GM12864 (cell line): Measurements from ENCODE around the gene CPA4.

Experiments used
- DNase-seq: peaks from one replicate; pipeline ENCODE4 v3.0.0-alpha.2; 2011; ENCODE audit warnings: low read depth
- H3K4me3 ChIP-seq: 2 replicates; pipeline ENCODE4 v1.5.1; 2011; ENCODE audit warnings: mild to moderate bottlenecking, low read depth, low read length, control low read depth
- CTCF ChIP-seq: IDR thresholded peaks from 2 replicates; pipeline ENCODE4 v1.5.1; 2011; ENCODE audit warnings: low read depth, mild to moderate bottlenecking, moderate library complexity, low read length, control low read depth, inconsistent platforms; ENCODE audit errors: missing control alignments

The CPA4 gene

GRCh38 chr7:130286881-130287280, 6.1 kb upstream of the CPA4 start:
- TF ChIP-seq CTCF = no peak
- no peak for DNase-seq
- no peak overlapping the region for H3K4me3 ChIP-seq

- H3K4me3 ChIP-seq = no peak overlapping the region
- no peak for DNase-seq
- TF ChIP-seq CTCF = no peak
Measured at GRCh38 chr7:130288168-130288567, 4.8 kb upstream of the CPA4 start.

- H3K4me3 ChIP-seq = no peak overlapping the region
- no peak for TF ChIP-seq CTCF
- no peak for DNase-seq
Measured at GRCh38 chr7:130288829-130289228, 4.1 kb upstream of the CPA4 start.

DNA sequence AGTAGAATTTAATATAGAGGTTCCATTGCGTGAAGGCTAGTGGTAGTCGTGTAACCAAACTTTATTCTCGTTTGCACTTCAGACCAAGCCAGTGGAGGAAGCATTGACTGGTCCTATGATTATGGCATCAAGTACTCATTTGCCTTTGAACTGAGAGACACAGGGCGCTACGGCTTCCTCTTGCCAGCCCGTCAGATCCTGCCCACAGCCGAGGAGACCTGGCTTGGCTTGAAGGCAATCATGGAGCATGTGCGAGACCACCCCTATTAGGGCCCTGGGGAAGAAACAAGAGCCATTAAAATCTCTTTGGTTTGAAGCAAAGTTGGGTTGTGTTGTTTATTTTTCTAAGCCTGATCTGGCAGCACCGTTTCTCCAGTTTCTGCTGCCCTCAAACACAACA, 3.5 kb upstream of the CPA4 start:
- DNase-seq = no peak
- TF ChIP-seq CTCF = no peak
- H3K4me3 ChIP-seq = no peak overlapping the region

DNA sequence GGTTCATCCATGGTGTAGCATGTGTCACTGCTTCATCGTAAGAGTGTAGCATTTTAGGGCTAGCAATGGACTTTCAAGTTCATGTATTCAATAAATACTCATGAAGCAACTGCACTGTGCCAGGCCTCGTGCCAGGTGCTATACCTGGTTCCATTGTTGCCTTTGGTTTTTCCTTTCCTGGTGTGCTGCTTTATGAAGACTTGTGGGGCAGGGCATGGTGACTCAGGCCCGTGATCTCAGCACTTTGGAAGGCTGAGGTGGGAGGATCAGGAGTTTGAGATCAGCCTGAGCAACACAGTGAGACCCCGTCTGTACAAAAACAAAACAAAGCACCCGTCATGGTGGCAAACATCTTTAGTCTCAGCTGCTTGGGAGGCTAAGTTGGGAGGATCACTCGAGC, 2.2 kb upstream of the CPA4 start:
- H3K4me3 ChIP-seq = no peak overlapping the region
- DNase-seq = no peak
- TF ChIP-seq CTCF = no peak

DNA sequence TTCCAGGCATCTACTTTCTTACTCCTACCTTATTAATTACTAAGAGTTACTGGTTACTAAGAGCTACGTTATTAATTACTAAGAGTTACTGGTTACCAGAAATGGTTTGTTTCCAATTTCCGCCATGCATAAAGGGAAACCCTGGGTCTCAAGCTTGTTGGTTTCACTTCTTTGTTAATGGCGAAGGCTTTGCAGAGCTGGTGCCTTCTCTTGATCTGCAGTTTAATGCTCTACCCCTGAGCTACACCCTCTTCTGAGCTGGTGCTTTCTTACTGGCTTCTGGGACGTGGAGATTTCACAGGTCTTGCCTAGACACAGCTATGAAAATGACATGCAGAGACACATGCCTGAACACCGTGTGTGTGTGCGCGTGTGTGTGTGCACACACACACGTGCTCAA, 560 bp downstream of the CPA4 start:
- peak; percentile 22 for DNase-seq
- no peak overlapping the region for H3K4me3 ChIP-seq
- TF ChIP-seq CTCF = no peak

- TF ChIP-seq CTCF = no peak
- DNase-seq = no peak
- H3K4me3 ChIP-seq = no peak overlapping the region
Measured at GRCh38 chr7:130294314-130294713, 1.4 kb downstream of the CPA4 start.
